GM18873 (cell line): Measurements from ENCODE around the gene SLC37A1.
"Not testable (repeated sequence)": the region's sequence is repeated elsewhere in the genome, so short reads cannot be mapped to it uniquely, and the experiment has no call there.

Experiments
- ATAC-seq: cut with Tn5 transposase; IDR thresholded peaks from one replicate; pipeline ENCODE4 v1.9.1; 2021; ENCODE audit warnings: mild to moderate bottlenecking, moderate library complexity, moderate number of reproducible peaks; ENCODE audit not compliant: unreplicated experiment, low FRiP score

Gene SLC37A1

GRCh38 chr21:42609811-42610210 is 96.2 kb downstream of the SLC37A1 start:
- ATAC-seq = no peak

GRCh38 chr21:42611852-42612251 is 98.2 kb downstream of the SLC37A1 start:
- no peak for ATAC-seq

GRCh38 chr21:42612390-42612789 is 98.7 kb downstream of the SLC37A1 start:
- no peak for ATAC-seq

GRCh38 chr21:42613756-42614155 is 100.1 kb downstream of the SLC37A1 start:
- no peak for ATAC-seq

GRCh38 chr21:42614396-42614795 is 100.7 kb downstream of the SLC37A1 start:
- no peak for ATAC-seq

GRCh38 chr21:42614811-42615351 is 101.2 kb downstream of the SLC37A1 start:
- ATAC-seq = no peak

GRCh38 chr21:42615377-42615776 is 101.7 kb downstream of the SLC37A1 start:
- not testable (repeated sequence) for ATAC-seq

GRCh38 chr21:42615924-42616323 is 102.3 kb downstream of the SLC37A1 start:
- no peak for ATAC-seq

- no peak for ATAC-seq
These were observed 102.8 kb downstream of the SLC37A1 start for GRCh38 chr21:42616446-42616845.

- ATAC-seq = no peak
These were observed 103.3 kb downstream of the SLC37A1 start for GRCh38 chr21:42616941-42617340.

GRCh38 chr21:42617486-42617885 is 103.8 kb downstream of the SLC37A1 start:
- no peak for ATAC-seq

GRCh38 chr21:42618707-42619102 is 105.1 kb downstream of the SLC37A1 start:
- no peak for ATAC-seq

GRCh38 chr21:42619166-42619565 is 105.5 kb downstream of the SLC37A1 start:
- no peak for ATAC-seq

GRCh38 chr21:42619841-42620240 is 106.2 kb downstream of the SLC37A1 start:
- ATAC-seq = no peak

- no peak for ATAC-seq
These were observed 107.6 kb downstream of the SLC37A1 start for GRCh38 chr21:42621166-42621818.

- no peak for ATAC-seq
These were observed 108.1 kb downstream of the SLC37A1 start for GRCh38 chr21:42621819-42622177.

- ATAC-seq = no peak
These were observed 108.6 kb downstream of the SLC37A1 start for GRCh38 chr21:42622284-42622683.

- no peak for ATAC-seq
These were observed 110.0 kb downstream of the SLC37A1 start for GRCh38 chr21:42623694-42624093.

GRCh38 chr21:42624095-42624790 is 110.6 kb downstream of the SLC37A1 start:
- ATAC-seq = no peak

- no peak for ATAC-seq
These were observed 111.3 kb downstream of the SLC37A1 start for GRCh38 chr21:42624936-42625335.

- ATAC-seq = no peak
These were observed 112.5 kb downstream of the SLC37A1 start for GRCh38 chr21:42626171-42626570.
